Raji (cell line): ENCODE data around the gene ITIH6.

Experiments used
- POLR2A ChIP-seq: IDR thresholded peaks from 2 replicates; pipeline ENCODE4 v1.6.1; 2011; ENCODE audit warnings: low read depth, low read length, control low read depth; ENCODE audit not compliant: insufficient read depth

ITIH6 gene

GRCh38 chrX:54798137-54798536 lies at the start of gene ITIH6:
Gene ITIH6, minus strand, starts transcription at chrX:54798255. Its CDS starts 45 bp downstream, at chrX:54798210.
- no peak for TF ChIP-seq POLR2A

GRCh38 chrX:54843050-54843449 lies 45.0 kb upstream of the ITIH6 start:
- no peak for TF ChIP-seq POLR2A

- TF ChIP-seq POLR2A, result no peak
These were observed 44.6 kb upstream of the ITIH6 start for GRCh38 chrX:54842607-54843006.

GRCh38 chrX:54838583-54838982 lies 40.5 kb upstream of the ITIH6 start:
- TF ChIP-seq POLR2A, result no peak

GRCh38 chrX:54826598-54826997 lies 28.5 kb upstream of the ITIH6 start:
- TF ChIP-seq POLR2A, result no peak

- no peak for TF ChIP-seq POLR2A
These were observed 27.8 kb upstream of the ITIH6 start for GRCh38 chrX:54825716-54826438.

- no peak for TF ChIP-seq POLR2A
These were observed 26.7 kb upstream of the ITIH6 start for GRCh38 chrX:54824722-54825121.

- no peak for TF ChIP-seq POLR2A
These were observed 26.1 kb upstream of the ITIH6 start for GRCh38 chrX:54824195-54824594.

- no peak for TF ChIP-seq POLR2A
These were observed 23.3 kb upstream of the ITIH6 start for GRCh38 chrX:54821310-54821709.

- TF ChIP-seq POLR2A, result no peak
These were observed 22.7 kb upstream of the ITIH6 start for GRCh38 chrX:54820737-54821136.

GRCh38 chrX:54819201-54819600 lies 21.1 kb upstream of the ITIH6 start:
- no peak for TF ChIP-seq POLR2A

GRCh38 chrX:54818221-54818620 lies 20.2 kb upstream of the ITIH6 start:
- TF ChIP-seq POLR2A, result no peak

- TF ChIP-seq POLR2A, result no peak
These were observed 19.3 kb upstream of the ITIH6 start for GRCh38 chrX:54817220-54817820.

GRCh38 chrX:54812306-54812705 lies 14.3 kb upstream of the ITIH6 start:
- no peak for TF ChIP-seq POLR2A

- no peak for TF ChIP-seq POLR2A
These were observed 13.3 kb upstream of the ITIH6 start for GRCh38 chrX:54811301-54811885.

- TF ChIP-seq POLR2A, result no peak
These were observed 12.5 kb upstream of the ITIH6 start for GRCh38 chrX:54810532-54810931.
